ENCODE measurements around the gene ZCCHC24. TPM values are rescaled to one million over a fixed set of nuclear protein-coding genes. Genes with fewer than 3 reads are reported as not detected.
A peak's percentile ranks its signal among the peaks of the same experiment; 100 is the strongest.

The ZCCHC24 gene
- total and polyA plus RNA-seq, 12 donors = 5.8 to 49.0 (median 24.8) TPM

DNA sequence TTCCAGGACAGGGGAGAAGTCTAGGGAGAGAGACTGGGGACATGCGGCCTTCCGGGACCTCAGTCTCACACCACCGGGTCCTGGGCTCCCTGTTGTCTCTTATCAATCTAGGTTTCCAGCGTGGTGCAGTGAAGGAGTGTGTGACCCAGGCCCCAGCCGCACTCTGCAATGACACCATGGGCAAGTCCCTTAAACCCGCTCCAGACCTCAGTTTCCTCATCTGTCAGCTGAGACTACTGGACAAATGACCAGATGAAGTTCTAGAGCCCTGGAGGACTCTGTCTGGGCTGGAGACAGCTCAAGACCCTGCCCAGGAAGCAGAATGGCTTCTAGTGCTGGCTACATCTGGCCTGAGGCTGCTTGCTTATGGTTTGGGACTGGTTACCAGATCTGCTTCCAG, 46.8 kb upstream of the ZCCHC24 start:
- H3K27ac ChIP-seq = no peak overlapping the region
- DNase-seq = no peak
- H3K27me3 ChIP-seq = no peaks in the 10 kb centered on the region
- H3K4me1 ChIP-seq (replicated peaks in 1 of 2) = peaks cover 0 to 9% of the 10 kb centered on the region in 2 donors
- no peaks in the 10 kb centered on the region for H3K36me3 ChIP-seq (replicated peaks in 1 of 2)
- WGBS, 4 donors = 90 to 100% (median 97%) methylated on average over 2 to 6 of the region's 6 CpGs
- intact Hi-C loops (cut with DNase I) = loop anchor here (5.0 to 10.0 kb wide), 2 partner anchors 115 to 117 kb away; no protein-coding TSS in a partner anchor
- H3K4me3 ChIP-seq = no peak overlapping the region
- no peak for TF ChIP-seq POLR2A (IDR thresholded peaks at IDR 0.05)
- TF ChIP-seq, protein P1, sequence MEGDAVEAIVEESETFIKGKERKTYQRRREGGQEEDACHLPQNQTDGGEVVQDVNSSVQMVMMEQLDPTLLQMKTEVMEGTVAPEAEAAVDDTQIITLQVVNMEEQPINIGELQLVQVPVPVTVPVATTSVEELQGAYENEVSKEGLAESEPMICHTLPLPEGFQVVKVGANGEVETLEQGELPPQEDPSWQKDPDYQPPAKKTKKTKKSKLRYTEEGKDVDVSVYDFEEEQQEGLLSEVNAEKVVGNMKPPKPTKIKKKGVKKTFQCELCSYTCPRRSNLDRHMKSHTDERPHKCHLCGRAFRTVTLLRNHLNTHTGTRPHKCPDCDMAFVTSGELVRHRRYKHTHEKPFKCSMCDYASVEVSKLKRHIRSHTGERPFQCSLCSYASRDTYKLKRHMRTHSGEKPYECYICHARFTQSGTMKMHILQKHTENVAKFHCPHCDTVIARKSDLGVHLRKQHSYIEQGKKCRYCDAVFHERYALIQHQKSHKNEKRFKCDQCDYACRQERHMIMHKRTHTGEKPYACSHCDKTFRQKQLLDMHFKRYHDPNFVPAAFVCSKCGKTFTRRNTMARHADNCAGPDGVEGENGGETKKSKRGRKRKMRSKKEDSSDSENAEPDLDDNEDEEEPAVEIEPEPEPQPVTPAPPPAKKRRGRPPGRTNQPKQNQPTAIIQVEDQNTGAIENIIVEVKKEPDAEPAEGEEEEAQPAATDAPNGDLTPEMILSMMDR (IDR thresholded peaks at IDR 0.05) = no peak
- no peaks in the 10 kb centered on the region for H3K9me3 ChIP-seq (replicated peaks in 1 of 3)

DNA sequence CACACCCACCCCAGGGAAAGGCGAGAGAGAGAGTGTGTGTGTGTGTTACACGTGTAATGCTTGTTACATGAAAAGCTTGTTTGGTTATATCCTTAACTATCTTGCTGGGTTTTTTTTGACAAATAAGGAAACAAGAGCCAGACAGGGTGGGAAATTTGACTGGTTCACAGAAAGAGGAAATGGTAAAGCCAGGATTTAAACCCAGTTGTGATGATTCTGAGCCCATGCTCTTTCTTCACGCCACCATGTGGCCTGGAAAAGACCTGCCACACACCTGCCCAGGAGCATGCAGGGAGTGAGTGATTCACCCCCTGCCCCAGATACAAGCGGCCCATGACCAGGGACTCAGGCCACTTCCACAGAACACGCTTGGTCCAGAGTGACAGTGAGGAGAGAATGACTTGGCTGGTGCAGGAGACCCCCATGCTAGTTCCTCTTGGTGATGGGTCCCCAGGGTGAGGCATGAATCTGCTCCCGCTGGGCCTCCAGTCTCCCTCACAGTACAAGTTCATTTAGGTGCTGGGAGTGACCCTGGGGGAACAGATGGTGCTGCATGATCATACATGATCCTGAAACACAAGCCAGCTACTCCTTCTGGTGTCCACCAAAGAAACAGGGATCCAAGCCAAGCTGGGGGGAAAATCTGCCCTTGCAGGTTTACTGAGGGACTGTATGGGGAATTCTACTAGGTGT, 45.9 kb upstream of the ZCCHC24 start:
- H3K4me3 ChIP-seq = no peak overlapping the region
- peak overlapping the region in 1 of 5 donors; percentile 21 for H3K27ac ChIP-seq
- H3K27me3 ChIP-seq = no peaks in the 10 kb centered on the region
- peak in 1 of 7 donors; percentile 48 for DNase-seq
- no peaks in the 10 kb centered on the region for H3K36me3 ChIP-seq (replicated peaks in 1 of 2)
- no peaks in the 10 kb centered on the region for H3K9me3 ChIP-seq (replicated peaks in 1 of 3)
- peaks cover 0 to 9% of the 10 kb centered on the region in 2 donors for H3K4me1 ChIP-seq (replicated peaks in 1 of 2)
- intact Hi-C loops (cut with DNase I) = loop anchor here (5.0 to 10.0 kb wide), 2 partner anchors 114 to 116 kb away; no protein-coding TSS in a partner anchor
- 73 to 91% (median 82%) methylated on average over 5 to 6 of the region's 6 CpGs for WGBS, 4 donors
- TF ChIP-seq POLR2A (IDR thresholded peaks at IDR 0.05) = no peak
- TF ChIP-seq, protein P1 (IDR thresholded peaks at IDR 0.05) = no peak

DNA sequence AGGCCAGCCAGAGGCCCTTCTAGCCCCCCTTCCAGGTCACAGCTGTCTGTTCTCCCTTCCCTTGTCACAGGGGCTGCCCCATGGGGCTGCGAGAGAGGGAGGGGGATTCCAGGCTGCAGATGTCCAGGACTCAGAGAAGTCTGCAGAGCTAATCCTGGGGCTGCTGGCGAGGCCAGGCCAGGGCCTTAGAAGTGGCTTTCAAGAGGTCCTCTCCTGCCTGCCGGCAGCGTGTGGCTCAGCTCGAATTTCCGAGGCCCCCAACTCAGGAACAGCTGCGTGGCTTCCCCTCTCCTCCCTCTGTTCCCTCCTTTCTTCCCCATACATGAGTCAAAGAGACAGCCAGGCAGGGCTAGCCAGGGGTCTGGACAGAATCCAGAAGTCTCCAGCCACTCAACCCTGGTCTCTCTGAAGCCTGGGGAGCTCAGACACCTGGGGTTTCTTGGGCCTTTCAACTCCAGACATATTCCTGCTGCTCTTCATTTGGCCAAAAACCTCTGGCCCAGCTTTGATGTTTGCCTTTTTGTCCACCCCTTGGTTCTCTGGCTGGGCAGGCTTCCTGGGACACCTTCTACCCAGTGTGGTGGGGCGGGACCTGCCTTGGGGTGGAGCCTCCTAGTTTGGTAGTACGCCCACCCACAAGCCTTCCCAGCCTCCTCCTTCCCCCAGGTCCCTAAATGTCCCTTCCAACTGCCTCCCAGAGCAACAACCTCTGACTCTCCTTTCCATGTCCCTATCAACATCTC, 45.1 kb upstream of the ZCCHC24 start:
- peak overlapping the region in 2 of 5 donors; percentile 21 to 33 for H3K27ac ChIP-seq
- TF ChIP-seq, protein P1 (IDR thresholded peaks at IDR 0.05) = no peak
- no peak for TF ChIP-seq POLR2A (IDR thresholded peaks at IDR 0.05)
- H3K27me3 ChIP-seq = no peaks in the 10 kb centered on the region
- WGBS, 4 donors = 63 to 89% (median 77%) methylated on average over 3 to 9 of the region's 9 CpGs
- no peaks in the 10 kb centered on the region for H3K36me3 ChIP-seq (replicated peaks in 1 of 2)
- no peaks in the 10 kb centered on the region for H3K9me3 ChIP-seq (replicated peaks in 1 of 3)
- peak in 2 of 7 donors; percentile 24 to 51 for DNase-seq
- intact Hi-C loops (cut with DNase I) = loop anchor here (5.0 to 10.0 kb wide), 2 partner anchors 113 to 116 kb away; no protein-coding TSS in a partner anchor
- H3K4me1 ChIP-seq (replicated peaks in 1 of 2) = peaks cover 0 to 9% of the 10 kb centered on the region in 2 donors
- H3K4me3 ChIP-seq = no peak overlapping the region

DNA sequence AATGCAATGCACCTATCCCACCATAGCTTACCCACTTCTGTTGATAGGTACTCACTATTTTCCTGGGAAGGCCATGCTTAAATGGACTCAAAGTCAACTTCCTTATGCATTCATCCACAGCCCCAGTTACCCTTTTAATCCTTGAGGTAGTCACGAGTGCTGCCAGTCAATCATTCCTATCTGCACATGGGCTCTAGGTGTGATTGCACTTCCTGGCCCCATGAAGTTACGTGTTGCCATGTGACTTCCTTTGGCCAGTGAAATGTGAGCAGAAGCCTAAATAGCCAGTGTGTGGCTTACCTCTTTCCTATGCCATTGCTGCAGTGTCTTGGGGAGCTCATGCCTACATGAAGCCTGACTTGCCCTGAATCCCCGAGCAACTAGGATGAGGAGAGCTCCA, 43.4 kb upstream of the ZCCHC24 start:
- intact Hi-C loops (cut with DNase I) = no loop called here
- TF ChIP-seq, protein P1 (IDR thresholded peaks at IDR 0.05) = no peak
- TF ChIP-seq POLR2A (IDR thresholded peaks at IDR 0.05) = no peak
- peak overlapping the region in 1 of 5 donors; percentile 64 for H3K27ac ChIP-seq

More for the DNA sequence above, 43.4 kb upstream of the ZCCHC24 start:
- H3K36me3 ChIP-seq (replicated peaks in 1 of 2) = no peaks in the 10 kb centered on the region
- WGBS, 4 donors = 57 to 82% (median 79%) methylated on average over 3 of the region's 3 CpGs
- peak in 1 of 7 donors; percentile 33 for DNase-seq
- H3K4me3 ChIP-seq = no peak overlapping the region
- H3K9me3 ChIP-seq (replicated peaks in 1 of 3) = no peaks in the 10 kb centered on the region
- H3K27me3 ChIP-seq = no peaks in the 10 kb centered on the region
- H3K4me1 ChIP-seq (replicated peaks in 1 of 2) = peaks cover 0 to 9% of the 10 kb centered on the region in 2 donors
